DMS114 treated with DMSO at 0.1 percent for 48 hours (cell line): ENCODE data around the gene NELFB.

Experiments used
- DNase-seq: peaks from one replicate; lab custom pipeline; 2025; ENCODE audit not compliant: unreplicated experiment; lab: John Stamatoyannopoulos, UW

The NELFB gene

DNA sequence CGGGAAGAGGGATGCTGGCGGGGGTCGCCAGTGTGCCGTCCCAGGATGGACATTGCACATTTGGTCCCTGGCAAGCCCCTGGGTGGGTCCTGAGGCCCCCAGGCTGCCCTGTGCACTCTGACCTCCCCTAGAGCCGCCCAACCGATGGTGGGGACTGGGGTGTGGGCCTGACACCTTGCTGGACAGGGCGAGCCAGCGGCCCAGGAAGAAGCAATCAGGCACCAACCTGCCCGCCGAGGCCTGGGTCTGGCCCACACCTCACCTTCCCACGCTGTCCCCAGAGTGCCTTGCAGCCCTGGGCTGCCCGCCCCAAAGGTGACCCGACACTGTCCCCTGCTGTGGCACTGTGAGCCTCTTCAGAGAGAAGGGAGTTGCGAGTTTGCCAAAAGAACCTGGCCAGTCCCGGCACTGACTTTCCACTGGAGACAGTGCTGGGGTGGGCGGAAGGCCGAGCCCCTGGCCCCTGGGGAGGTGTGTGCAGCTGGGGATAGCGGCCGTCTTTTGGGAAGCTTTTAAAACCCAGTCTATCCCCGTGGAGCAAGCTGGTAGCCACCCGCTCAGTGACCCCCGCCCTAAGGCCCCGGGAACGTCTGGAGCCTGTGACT lies 58.9 kb downstream of the NELFB start:
- DNase-seq, result no peak

DNA sequence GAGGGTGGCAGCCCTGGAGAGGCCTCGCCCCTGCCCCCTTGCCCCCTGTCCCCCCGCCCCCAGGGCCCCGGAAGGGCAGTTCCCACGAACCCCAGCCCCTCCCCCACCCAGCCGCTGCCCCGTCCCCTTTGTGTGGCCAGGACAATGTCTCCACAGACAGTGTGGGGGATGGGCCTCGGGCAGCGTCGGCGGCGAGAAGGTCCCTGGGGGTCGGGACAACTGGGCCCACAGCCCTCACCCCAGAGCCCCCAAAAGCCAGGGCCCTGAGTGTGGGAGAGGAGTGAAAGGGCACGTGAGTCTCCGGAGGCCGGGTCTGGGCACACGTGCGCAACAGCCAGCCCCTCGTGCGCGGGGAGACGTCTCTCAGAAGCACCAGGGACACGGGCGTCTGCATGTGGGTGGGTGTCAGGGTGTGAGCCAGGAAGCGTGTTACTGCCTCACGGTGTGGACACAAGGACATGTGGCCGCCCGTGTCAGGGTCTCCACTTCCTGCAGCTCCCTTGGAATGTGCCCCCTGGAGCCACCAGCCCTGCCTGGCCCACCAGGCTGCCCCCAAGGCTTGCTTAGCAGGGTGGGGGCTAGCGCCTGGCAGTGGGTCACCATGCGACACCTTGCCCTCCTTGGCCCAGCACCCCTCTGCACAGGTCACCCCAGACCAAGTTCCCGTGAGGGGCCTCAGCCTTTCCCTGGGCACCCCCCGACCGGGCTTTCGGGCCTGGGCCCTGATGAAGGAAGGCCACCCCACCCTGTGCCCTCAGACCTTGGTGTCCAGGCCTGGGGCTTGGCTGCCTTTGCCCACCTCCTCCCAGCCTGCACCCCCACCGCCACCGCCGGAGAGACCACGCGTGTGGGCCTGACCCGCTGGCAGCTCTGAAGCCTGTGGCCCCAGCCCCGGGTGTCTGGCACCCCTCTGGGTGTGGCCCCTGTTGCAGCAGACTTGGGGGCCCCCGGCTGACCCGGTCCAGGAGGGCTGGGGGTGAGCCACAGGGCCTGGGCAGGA lies 59.7 kb downstream of the NELFB start:
- DNase-seq, result no peak

- no peak for DNase-seq
Observed at GRCh38 chr9:137315581-137316011, 60.5 kb downstream of the NELFB start.

- DNase-seq, result no peak
Observed at GRCh38 chr9:137316012-137316981, 61.2 kb downstream of the NELFB start.

GRCh38 chr9:137317021-137317717 lies 62.0 kb downstream of the NELFB start:
- no peak for DNase-seq

DNA sequence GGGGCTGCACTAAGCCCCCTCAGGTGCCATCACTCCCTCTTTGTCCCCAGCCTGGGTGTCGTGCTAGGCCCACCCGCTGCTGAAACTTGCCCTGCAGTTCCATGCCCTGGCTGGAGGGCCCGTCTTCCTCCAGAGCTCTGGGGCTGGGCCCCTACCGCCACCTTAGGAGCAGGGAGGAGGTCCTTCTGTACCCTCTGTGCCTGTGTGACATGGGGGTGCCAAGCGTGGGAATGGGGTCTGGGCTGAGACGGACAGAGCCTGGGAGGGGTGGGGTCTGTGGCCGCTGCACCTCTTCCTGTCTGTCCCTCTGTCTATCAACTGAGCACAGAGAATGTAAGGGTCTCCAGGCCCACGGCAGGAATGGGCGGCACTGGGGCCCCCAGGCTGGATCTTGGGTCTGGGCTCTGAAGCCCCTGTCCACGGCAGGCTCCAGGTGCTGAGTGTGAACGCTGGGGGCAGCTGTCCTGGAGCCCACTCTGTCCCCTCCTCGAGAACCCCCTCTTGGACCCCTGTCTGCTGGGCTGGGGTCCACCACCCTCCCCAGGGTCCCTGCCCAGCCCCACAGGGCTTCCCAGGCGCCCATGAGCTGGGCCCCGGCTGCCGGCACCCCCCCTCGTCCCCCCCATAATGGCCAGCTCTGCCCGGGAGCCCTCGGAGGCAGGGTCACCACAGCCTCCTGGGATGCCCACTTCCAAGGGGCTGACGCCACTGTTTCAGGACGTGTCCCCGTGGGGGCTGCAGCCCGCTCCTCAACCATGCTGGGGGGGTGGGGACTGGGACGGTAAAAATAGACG lies 62.8 kb downstream of the NELFB start:
- no peak for DNase-seq

DNA sequence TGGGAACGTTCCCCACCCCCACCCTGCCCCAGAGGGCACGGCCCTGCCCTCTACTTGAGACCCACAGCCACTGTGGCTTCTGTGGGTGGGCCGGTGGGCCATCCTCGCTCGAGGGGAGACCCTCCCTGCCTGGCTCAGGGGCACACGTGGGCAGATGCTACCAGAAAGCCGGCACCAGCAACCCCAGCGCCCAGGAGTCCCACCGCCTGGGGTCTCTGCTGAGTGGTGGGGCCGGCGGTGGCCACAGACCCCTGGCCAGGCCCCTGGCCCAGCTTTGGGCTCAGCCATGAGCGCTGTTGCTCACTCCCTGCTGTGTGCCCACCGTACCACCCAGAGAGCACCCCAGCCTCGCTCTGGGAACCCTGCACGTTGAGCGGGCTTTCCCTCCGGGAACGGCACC lies 63.5 kb downstream of the NELFB start:
- DNase-seq, result no peak

DNA sequence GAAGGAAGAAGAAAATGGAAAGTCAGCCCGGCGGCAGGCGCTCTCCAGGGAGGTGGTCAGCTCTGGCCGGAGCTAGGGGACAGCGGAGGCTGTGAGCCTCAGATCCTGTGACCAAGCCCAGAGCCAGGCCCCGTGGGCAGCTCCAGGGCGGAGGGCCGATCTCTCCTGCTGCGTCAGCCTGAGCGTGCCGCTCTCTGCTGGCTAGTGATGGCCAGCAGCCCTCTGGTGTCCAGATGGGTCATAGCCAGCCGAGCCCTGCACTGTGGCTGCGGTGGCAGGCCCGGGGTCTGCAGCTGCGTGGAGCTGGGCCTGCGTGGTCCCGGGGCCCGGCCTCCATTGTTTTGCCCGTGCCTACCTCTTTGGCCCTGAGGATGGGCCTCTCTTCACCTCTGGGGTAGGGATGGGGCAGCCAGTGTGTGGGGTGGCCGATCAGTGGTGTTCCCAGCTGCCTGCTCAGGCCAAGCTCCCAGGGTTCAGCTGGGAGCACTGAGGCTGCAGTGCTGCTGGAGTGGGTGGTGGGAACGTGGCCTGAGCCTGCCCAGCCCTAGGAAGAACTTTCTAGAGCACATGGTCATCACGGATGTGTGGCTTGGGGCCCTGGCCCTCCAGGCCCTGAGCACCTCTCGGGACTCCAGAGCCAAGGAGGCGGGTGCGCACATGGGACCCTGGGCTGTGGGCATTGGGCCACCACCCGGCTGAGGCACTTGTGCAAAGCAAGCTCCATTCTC lies 64.0 kb downstream of the NELFB start:
- peak; percentile 41 for DNase-seq

- no peak for DNase-seq
Observed at GRCh38 chr9:137319739-137320551, 64.8 kb downstream of the NELFB start.

DNA sequence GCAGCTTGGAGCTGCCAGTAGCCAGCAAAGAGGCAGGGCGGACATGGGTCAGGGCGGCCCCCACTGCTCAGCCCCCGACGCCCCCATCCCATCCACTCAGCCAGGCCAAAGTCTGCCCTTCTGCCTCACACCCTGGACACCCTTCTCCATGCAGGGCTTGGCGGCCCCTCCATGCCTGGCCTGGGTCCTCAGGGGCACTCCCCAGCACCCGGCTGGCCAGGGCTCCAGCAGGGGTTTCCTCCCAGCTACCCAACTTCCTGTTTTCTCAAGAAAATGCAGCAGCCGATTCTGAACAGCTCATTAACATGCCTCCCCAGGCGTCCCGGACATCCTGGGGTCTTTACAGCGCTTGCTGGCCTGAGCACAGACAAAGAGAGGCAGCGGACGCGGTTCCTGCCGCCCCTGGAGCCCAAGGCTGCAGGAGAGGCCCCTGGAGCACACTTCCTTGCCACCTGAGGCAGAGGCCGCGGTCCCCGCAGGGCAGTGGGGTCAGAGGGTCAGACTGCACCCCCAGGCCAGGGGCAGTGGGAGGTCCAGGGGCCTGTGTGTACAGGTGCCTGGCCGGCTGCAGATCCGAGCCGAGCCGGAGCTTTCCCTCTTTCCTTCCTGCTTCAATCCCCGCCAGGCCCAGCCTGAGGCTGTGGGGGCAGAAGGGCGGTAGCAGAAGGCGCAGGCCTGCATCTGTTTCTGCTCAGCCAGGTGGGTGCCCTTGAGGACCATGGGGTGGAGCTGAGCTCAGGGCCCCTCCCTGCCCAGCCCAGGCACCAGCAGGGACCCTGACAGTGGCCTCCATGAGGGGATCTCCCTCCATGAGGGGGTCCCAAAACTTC lies 65.6 kb downstream of the NELFB start:
- no peak for DNase-seq

GRCh38 chr9:137321726-137322361 lies 66.7 kb downstream of the NELFB start:
- no peak for DNase-seq
